Fibroblast of skin of left biceps (primary cell): ENCODE data around the gene SP2.

ENCODE experiments used
- DNase-seq, 2 experiments: peaks; one replicate each; pipeline ENCODE4 v3.0.0-alpha.2; 2013; ENCODE audit warnings: low read depth in 2 of 2

The SP2 gene

GRCh38 chr17:47870056-47870455 is 26.0 kb upstream of the SP2 start:
- no peak for DNase-seq

- no peak for DNase-seq
These were observed 25.0 kb upstream of the SP2 start for GRCh38 chr17:47871048-47871447.

- no peak for DNase-seq
These were observed 23.9 kb upstream of the SP2 start for GRCh38 chr17:47872019-47872650.

GRCh38 chr17:47872651-47873161 is 23.3 kb upstream of the SP2 start:
- DNase-seq, result no peak

- no peak for DNase-seq
These were observed 22.6 kb upstream of the SP2 start for GRCh38 chr17:47873200-47874090.

- no peak for DNase-seq
These were observed 20.7 kb upstream of the SP2 start for GRCh38 chr17:47875011-47875985.

GRCh38 chr17:47877368-47878034 is 18.5 kb upstream of the SP2 start:
- no peak for DNase-seq

GRCh38 chr17:47878203-47879027 is 17.6 kb upstream of the SP2 start:
- no peak for DNase-seq

GRCh38 chr17:47879028-47879585 is 16.9 kb upstream of the SP2 start:
- DNase-seq, result no peak

- no peak for DNase-seq
These were observed 16.1 kb upstream of the SP2 start for GRCh38 chr17:47879776-47880454.

- no peak for DNase-seq
These were observed 13.8 kb upstream of the SP2 start for GRCh38 chr17:47882247-47882646.

- no peak for DNase-seq
These were observed 13.1 kb upstream of the SP2 start for GRCh38 chr17:47882695-47883588.

GRCh38 chr17:47883589-47884426 is 12.2 kb upstream of the SP2 start:
- no peak for DNase-seq

- no peak for DNase-seq
These were observed 11.7 kb upstream of the SP2 start for GRCh38 chr17:47884427-47884740.

- DNase-seq, result no peak
These were observed 10.9 kb upstream of the SP2 start for GRCh38 chr17:47884905-47885730.

- DNase-seq, result no peak
These were observed 7.7 kb upstream of the SP2 start for GRCh38 chr17:47888293-47888692.
